HEK293 (cell line): ENCODE data around the gene DHDH.
A peak's percentile ranks its signal among the peaks of the same experiment; 100 is the strongest.

ENCODE experiments used
- CTCF ChIA-PET: fragments of 350-600 bp; formaldehyde crosslinking; extraction: SDS; loops from one replicate; lab custom pipeline; 2021; ENCODE audit warnings: antibody characterized with exemption; lab: Yijun Ruan, JAX
- POLR2A ChIA-PET: fragments of 300-600 bp; formaldehyde crosslinking; extraction: SDS; loops from one replicate; lab custom pipeline; 2020; ENCODE audit warnings: antibody characterized with exemption, inconsistent platforms; lab: Yijun Ruan, JAX
- H3K27ac ChIP-seq: fragments of 200-500 bp; sonication (Bioruptor generic); 2 replicates; pipeline ENCODE4 v1.5.1; 2014; ENCODE audit warnings: low read depth, low read length, control low read depth, inconsistent platforms; ENCODE audit errors: extremely low read depth
- H3K36me3 ChIP-seq, 2 experiments: fragments of 200-500 bp in 1 of 2; sonication (Bioruptor generic) in 1 of 2; 1 replicate in 1 of 2; 2 replicates in 1 of 2; pipeline ENCODE4 v1.5.1; 2014 to 2017; ENCODE audit warnings: inconsistent platforms in 2 of 2, low read length in 2 of 2; ENCODE audit not compliant: control insufficient read depth in 2 of 2, insufficient read depth in 1 of 2
- H3K4me1 ChIP-seq: fragments of 200-500 bp; sonication (Bioruptor generic); 2 replicates; pipeline ENCODE4 v1.5.1; 2014; ENCODE audit warnings: mild to moderate bottlenecking, low read length, inconsistent platforms; ENCODE audit not compliant: control insufficient read depth, insufficient read depth
- H3K4me3 ChIP-seq: 2 replicates; pipeline ENCODE4 v1.5.1; 2011; ENCODE audit warnings: low read depth, mild to moderate bottlenecking, control low read depth, low read length, moderate library complexity
- H3K9me3 ChIP-seq: fragments of 200-500 bp; sonication (Bioruptor generic); 2 replicates; pipeline ENCODE4 v1.5.1; 2014; ENCODE audit warnings: low read depth, low read length, inconsistent platforms; ENCODE audit not compliant: control insufficient read depth, insufficient read depth
- AEBP2 ChIP-seq: fragments of 450-650 bp; formaldehyde crosslinking; IDR thresholded peaks from 2 replicates; pipeline ENCODE4 v1.5.1; 2016; ENCODE audit warnings: missing biosample characterization, missing genetic modification characterization, borderline replicate concordance
- KLF9 ChIP-seq: fragments of 450-650 bp; formaldehyde crosslinking; IDR thresholded peaks from 2 replicates; pipeline ENCODE4 v1.5.1; 2016; ENCODE audit warnings: missing biosample characterization, missing genetic modification characterization, low read depth
- MZF1 ChIP-seq: fragments of 450-650 bp; formaldehyde crosslinking; IDR thresholded peaks from 2 replicates; pipeline ENCODE4 v1.5.1; 2017; ENCODE audit warnings: missing biosample characterization, missing genetic modification characterization, borderline replicate concordance
- PBX3 ChIP-seq: sonication (generic); formaldehyde crosslinking; IDR thresholded peaks from 2 replicates; pipeline ENCODE4 v1.8.1; 2022; ENCODE audit warnings: mild to moderate bottlenecking, moderate library complexity, missing genetic modification reagents
- TCF7L2 ChIP-seq: IDR thresholded peaks from 2 replicates; pipeline ENCODE4 v1.6.1; 2011; ENCODE audit warnings: low read depth, mild to moderate bottlenecking, inconsistent platforms, low read length, moderate library complexity, borderline replicate concordance
- ZBTB17 ChIP-seq: fragments of 450-650 bp; formaldehyde crosslinking; IDR thresholded peaks from 2 replicates; pipeline ENCODE4 v1.5.1; 2016; ENCODE audit warnings: missing biosample characterization, missing genetic modification characterization
- ZBTB26 ChIP-seq: fragments of 450-650 bp; formaldehyde crosslinking; optimal IDR thresholded peaks from 2 replicates; pipeline ENCODE3; 2016; ENCODE audit warnings: missing biosample characterization, mild to moderate bottlenecking, missing genetic modification characterization
- ZBTB44 ChIP-seq: fragments of 450-650 bp; IDR thresholded peaks from 2 replicates; pipeline ENCODE4 v1.5.1; 2018; ENCODE audit warnings: missing biosample characterization, mild to moderate bottlenecking, missing genetic modification characterization
- ZNF148 ChIP-seq: fragments of 450-650 bp; formaldehyde crosslinking; IDR thresholded peaks from 2 replicates; pipeline ENCODE4 v1.5.0; 2017; ENCODE audit warnings: missing biosample characterization, missing genetic modification characterization, borderline replicate concordance
- ZNF214 ChIP-seq: fragments of 450-650 bp; formaldehyde crosslinking; IDR thresholded peaks from 2 replicates; pipeline ENCODE4 v1.5.1; 2017; ENCODE audit warnings: missing biosample characterization, mild to moderate bottlenecking, missing genetic modification characterization, borderline replicate concordance
- ZNF221 ChIP-seq: fragments of 450-650 bp; formaldehyde crosslinking; IDR thresholded peaks from 2 replicates; pipeline ENCODE4 v1.5.1; 2017; ENCODE audit warnings: missing biosample characterization, missing genetic modification characterization, borderline replicate concordance
- ZNF248 ChIP-seq: fragments of 450-650 bp; formaldehyde crosslinking; IDR thresholded peaks from 2 replicates; pipeline ENCODE4 v1.5.1; 2017; ENCODE audit warnings: missing biosample characterization, missing genetic modification characterization
- ZNF266 ChIP-seq: fragments of 450-650 bp; formaldehyde crosslinking; IDR thresholded peaks from 2 replicates; pipeline ENCODE4 v1.5.1; 2016; ENCODE audit warnings: missing biosample characterization, missing genetic modification characterization, low read depth
- ZNF274 ChIP-seq, 2 experiments: fragments of 200-500 bp in 1 of 2; fragments of 450-650 bp in 1 of 2; sonication (Bioruptor generic) in 1 of 2; formaldehyde crosslinking in 1 of 2; IDR thresholded peaks; 2 replicates each; pipeline versions ENCODE4 v1.5.1 to v1.6.1; 2014 to 2016; ENCODE audit warnings: borderline replicate concordance in 1 of 2, inconsistent platforms in 1 of 2, low read length in 1 of 2, missing biosample characterization in 1 of 2, missing genetic modification characterization in 1 of 2
- ZNF341 ChIP-seq: fragments of 450-650 bp; formaldehyde crosslinking; IDR thresholded peaks from 2 replicates; pipeline ENCODE4; 2016; ENCODE audit warnings: low read depth, missing biosample characterization, missing genetic modification characterization
- ZNF354C ChIP-seq: fragments of 450-650 bp; formaldehyde crosslinking; IDR thresholded peaks from 2 replicates; pipeline ENCODE4 v1.5.1; 2016; ENCODE audit warnings: missing biosample characterization, missing genetic modification characterization, low read depth, borderline replicate concordance
- ZNF510 ChIP-seq: fragments of 450-650 bp; formaldehyde crosslinking; IDR thresholded peaks from 2 replicates; pipeline ENCODE4 v1.5.1; 2018; ENCODE audit warnings: mild to moderate bottlenecking, missing genetic modification characterization, missing biosample characterization; ENCODE audit not compliant: insufficient replicate concordance
- ZNF561 ChIP-seq: fragments of 450-650 bp; IDR thresholded peaks from 2 replicates; pipeline ENCODE4 v1.5.1; 2018; ENCODE audit warnings: missing biosample characterization, missing genetic modification characterization, borderline replicate concordance
- ZNF701 ChIP-seq: fragments of 450-650 bp; formaldehyde crosslinking; IDR thresholded peaks from 2 replicates; pipeline ENCODE4 v1.5.1; 2016; ENCODE audit warnings: missing biosample characterization, missing genetic modification characterization
- ZNF76 ChIP-seq: fragments of 450-650 bp; formaldehyde crosslinking; IDR thresholded peaks from 2 replicates; pipeline ENCODE4; 2016; ENCODE audit warnings: low read depth, missing biosample characterization, missing genetic modification characterization, borderline replicate concordance
- ZNF830 ChIP-seq: fragments of 450-650 bp; IDR thresholded peaks from 2 replicates; pipeline ENCODE4 v1.5.0; 2018; ENCODE audit warnings: missing biosample characterization, missing genetic modification characterization, low read depth, mild to moderate bottlenecking, moderate library complexity
- TF ChIP-seq, protein P1 (sequence below): fragments of 450-650 bp; formaldehyde crosslinking; IDR thresholded peaks from 2 replicates; pipeline ENCODE4 v1.5.1; 2016; ENCODE audit warnings: missing biosample characterization, missing genetic modification characterization

DHDH gene

DNA sequence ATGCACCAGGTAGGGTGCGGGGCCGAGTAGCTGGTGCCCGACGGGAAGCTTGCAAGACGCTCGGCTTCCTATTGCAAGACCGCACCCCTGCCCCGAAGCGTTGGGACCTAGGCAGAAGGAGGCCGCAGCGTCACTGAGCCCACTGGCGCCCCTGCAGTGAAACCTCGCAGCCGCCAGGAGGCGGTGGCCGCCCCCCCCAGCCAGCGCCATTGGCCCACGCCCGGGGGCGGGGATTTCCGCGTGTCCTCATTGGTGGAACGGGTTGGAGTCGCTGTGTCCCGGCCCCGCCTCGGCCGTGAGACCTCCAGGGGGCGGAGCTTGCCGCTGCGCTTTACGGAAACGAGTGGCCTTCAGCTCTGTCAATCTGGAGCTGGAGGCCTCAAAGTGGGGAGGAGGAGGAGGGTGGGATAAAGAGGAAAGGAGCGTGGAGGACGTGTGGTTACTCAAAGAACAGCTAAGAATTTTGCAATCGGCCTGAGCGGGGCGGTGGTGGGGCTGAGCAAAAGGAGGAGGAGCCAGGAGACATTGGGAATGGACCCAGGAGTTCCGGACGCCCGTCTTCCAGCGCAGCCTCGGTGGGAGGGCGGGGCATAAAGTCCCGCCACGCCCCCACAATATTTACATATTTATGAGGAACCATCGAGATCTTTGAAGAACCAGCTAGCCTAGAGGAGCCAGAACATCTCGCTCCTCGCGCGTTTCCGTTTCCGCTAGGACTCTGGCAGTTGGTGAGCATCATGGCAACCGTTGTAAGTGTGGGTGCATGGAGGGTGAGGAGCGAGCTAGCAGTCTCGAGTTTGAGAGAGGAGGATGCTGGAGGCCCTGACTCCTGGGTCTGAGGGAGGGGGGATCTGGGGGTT is 59.9 kb downstream of the DHDH start, which contains the start of the genes GYS1 and RUVBL2 (continued):
- TF ChIP-seq ZBTB44 (0 out of 2 replicates have a peak, but pooled peaks have one; percentile 43), ZNF561 (0 out of 2 replicates have a peak, but pooled peaks have one; percentile 51), ZBTB26 (tag by site-specific recombination) (peak; percentile 16)
- TF ChIP-seq, all 188 proteins: peak for 49

GRCh38 chr19:48994035-48994386 is 60.5 kb downstream of the DHDH start:
- H3K4me3 ChIP-seq: peak overlapping the region; percentile 81
- no peaks in the 10 kb centered on the region for H3K9me3 ChIP-seq
- ChIA-PET CTCF (interaction anchor here (0.6 to 2.9 kb wide), 32 partner anchors 10 to 214 kb away, joined by 3 to 79 read pairs (median 5); partner anchors contain the start of gene CGB7), POLR2A (interaction anchor here (0.5 to 2.8 kb wide), 38 partner anchors 9 to 498 kb away, joined by 3 to 33 read pairs (median 6); partner anchors contain the start of genes ALDH16A1, DHDH, FTL and LHB)
- peak overlapping the region; percentile 58 for H3K27ac ChIP-seq
- peaks cover 7 to 24% of the 10 kb centered on the region in 2 experiments; a peak in 2 of 3 replicates for H3K36me3 ChIP-seq
- H3K4me1 ChIP-seq: peaks cover 12% of the 10 kb centered on the region; the same call in 1 of the 2 replicates
- TF ChIP-seq ZNF266: no peak
- no peak for TF ChIP-seq ZNF561
- peak; percentile 68 for TF ChIP-seq ZNF76 (tag by site-specific recombination)
- no peak for TF ChIP-seq ZNF830 (tag by site-specific recombination)
- TF ChIP-seq ZNF221 (tag by site-specific recombination): no peak
- TF ChIP-seq MZF1: no peak
- TF ChIP-seq ZNF248 (tag by site-specific recombination): no peak
- TF ChIP-seq ZNF354C (tag by site-specific recombination): no peak
- no peak for TF ChIP-seq ZNF214
- no peak for TF ChIP-seq KLF9 (tag by site-specific recombination)
- TF ChIP-seq, protein P1, sequence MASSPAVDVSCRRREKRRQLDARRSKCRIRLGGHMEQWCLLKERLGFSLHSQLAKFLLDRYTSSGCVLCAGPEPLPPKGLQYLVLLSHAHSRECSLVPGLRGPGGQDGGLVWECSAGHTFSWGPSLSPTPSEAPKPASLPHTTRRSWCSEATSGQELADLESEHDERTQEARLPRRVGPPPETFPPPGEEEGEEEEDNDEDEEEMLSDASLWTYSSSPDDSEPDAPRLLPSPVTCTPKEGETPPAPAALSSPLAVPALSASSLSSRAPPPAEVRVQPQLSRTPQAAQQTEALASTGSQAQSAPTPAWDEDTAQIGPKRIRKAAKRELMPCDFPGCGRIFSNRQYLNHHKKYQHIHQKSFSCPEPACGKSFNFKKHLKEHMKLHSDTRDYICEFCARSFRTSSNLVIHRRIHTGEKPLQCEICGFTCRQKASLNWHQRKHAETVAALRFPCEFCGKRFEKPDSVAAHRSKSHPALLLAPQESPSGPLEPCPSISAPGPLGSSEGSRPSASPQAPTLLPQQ (tag by site-specific recombination): no peak
- no peak for TF ChIP-seq ZNF148 (tag by site-specific recombination)
- TF ChIP-seq TCF7L2: no peak
- no peak for TF ChIP-seq ZNF701
- TF ChIP-seq ZNF274 (IDR thresholded peaks at IDR 0.05; ENCODE audit: low read length): no peak
- TF ChIP-seq ZNF274 (tag by site-specific recombination; IDR thresholded peaks at IDR 0.05; ENCODE audit: borderline replicate concordance): 0 out of 2 replicates have a peak, but pooled peaks have one; percentile 17
- TF ChIP-seq AEBP2 (tag by site-specific recombination): no peak
- no peak for TF ChIP-seq PBX3 (CRISPR knock-in tag)
- peak; percentile 14; the same call in 1 of the 2 replicates for TF ChIP-seq ZNF341 (tag by site-specific recombination)
- 0 out of 2 replicates have a peak, but pooled peaks have one; percentile 10 for TF ChIP-seq ZBTB17 (tag by site-specific recombination)
- TF ChIP-seq ZNF510: no peak
